H9 (cell line): ENCODE results near the gene LHPP. TPM values are rescaled to one million over a fixed set of nuclear protein-coding genes. Genes with fewer than 3 reads are reported as not detected.
"Not testable (repeated sequence)": the region's sequence is repeated elsewhere in the genome, so short reads cannot be mapped to it uniquely, and the experiment has no call there.

ENCODE experiments used
- DNase-seq: peaks from one replicate; pipeline ENCODE4 v3.0.0-alpha.2; 2017
- H2AFZ ChIP-seq: one replicate; pipeline ENCODE4 v1.6.1; 2013; ENCODE audit warnings: mild to moderate bottlenecking, low read length, control low read depth, moderate library complexity
- H2AK5ac ChIP-seq: 2 replicates; pipeline ENCODE4 v1.6.1; 2013; ENCODE audit warnings: low read length, control low read depth, mixed read lengths; ENCODE audit not compliant: insufficient read length
- H2BK120ac ChIP-seq: one replicate; pipeline ENCODE4 v1.6.1; 2013; ENCODE audit warnings: low read depth, mild to moderate bottlenecking, low read length, control low read depth, inconsistent platforms; ENCODE audit not compliant: poor library complexity, severe bottlenecking
- H2BK12ac ChIP-seq: 2 replicates; pipeline ENCODE4 v1.6.1; 2013; ENCODE audit warnings: low read length, control low read depth, mixed read lengths, low read depth; ENCODE audit not compliant: insufficient read length
- H2BK15ac ChIP-seq: 2 replicates; pipeline ENCODE4 v1.6.1; 2013; ENCODE audit warnings: low read depth, low read length, control low read depth
- H2BK20ac ChIP-seq: one replicate; pipeline ENCODE4 v1.6.1; 2013; ENCODE audit warnings: low read depth, mild to moderate bottlenecking, low read length, control low read depth, inconsistent platforms; ENCODE audit not compliant: poor library complexity, severe bottlenecking
- H2BK5ac ChIP-seq: 2 replicates; pipeline ENCODE4 v1.6.1; 2013; ENCODE audit warnings: low read length, control low read depth, mixed read lengths; ENCODE audit not compliant: insufficient read length
- H3K14ac ChIP-seq: 2 replicates; pipeline ENCODE4 v1.6.1; 2013; ENCODE audit warnings: low read length, control low read depth; ENCODE audit not compliant: insufficient read depth
- H3K18ac ChIP-seq: 2 replicates; pipeline ENCODE4 v1.6.1; 2013; ENCODE audit warnings: low read depth, mild to moderate bottlenecking, mixed read lengths, low read length, control low read depth; ENCODE audit not compliant: insufficient read length
- H3K23ac ChIP-seq: 2 replicates; pipeline ENCODE4 v1.6.1; 2013; ENCODE audit warnings: low read length, control low read depth, mixed read lengths, low read depth; ENCODE audit not compliant: insufficient read length
- H3K23me2 ChIP-seq: 2 replicates; pipeline ENCODE4 v1.6.1; 2013; ENCODE audit warnings: low read depth, mild to moderate bottlenecking, mixed read lengths, low read length, control low read depth; ENCODE audit not compliant: insufficient read length, poor library complexity, severe bottlenecking
- H3K27ac ChIP-seq: 2 replicates; pipeline ENCODE4 v1.5.1; 2013; ENCODE audit warnings: low read length, control low read depth, mixed read lengths, low read depth; ENCODE audit not compliant: insufficient read length
- H3K27me3 ChIP-seq: 2 replicates; pipeline ENCODE4 v1.6.1; 2013; ENCODE audit warnings: low read length, control low read depth, inconsistent platforms; ENCODE audit not compliant: insufficient read depth
- H3K4ac ChIP-seq: 2 replicates; pipeline ENCODE4 v1.6.1; 2013; ENCODE audit warnings: low read depth, mild to moderate bottlenecking, control low read depth, inconsistent platforms, low read length, moderate library complexity
- H3K4me1 ChIP-seq: 2 replicates; pipeline ENCODE4 v1.6.1; 2013; ENCODE audit warnings: low read length, control low read depth, inconsistent platforms; ENCODE audit not compliant: insufficient read depth
- H3K4me2 ChIP-seq: 2 replicates; pipeline ENCODE4 v1.6.1; 2013; ENCODE audit warnings: low read length, control low read depth, mixed read lengths; ENCODE audit not compliant: insufficient read length, insufficient read depth
- H3K56ac ChIP-seq: 2 replicates; pipeline ENCODE4 v1.6.1; 2013; ENCODE audit warnings: low read depth, mild to moderate bottlenecking, mixed read lengths, low read length, control low read depth; ENCODE audit not compliant: insufficient read length
- H3K79me1 ChIP-seq: 2 replicates; pipeline ENCODE4 v1.6.1; 2013; ENCODE audit warnings: low read depth, mild to moderate bottlenecking, moderate library complexity, low read length, control low read depth, inconsistent platforms; ENCODE audit not compliant: insufficient read depth, poor library complexity, severe bottlenecking
- H3K79me2 ChIP-seq: 2 replicates; pipeline ENCODE4 v1.6.1; 2013; ENCODE audit warnings: low read length, control low read depth, inconsistent platforms; ENCODE audit not compliant: insufficient read depth
- H3K9ac ChIP-seq: 2 replicates; pipeline ENCODE4 v1.6.1; 2013; ENCODE audit warnings: low read length, control low read depth, mixed read lengths; ENCODE audit not compliant: insufficient read length; ENCODE audit errors: extremely low read depth
- H3K9me3 ChIP-seq: one replicate; pipeline ENCODE4 v1.6.1; 2013; ENCODE audit warnings: low read depth, low read length, inconsistent platforms; ENCODE audit not compliant: control insufficient read depth
- H3T11ph ChIP-seq: one replicate; pipeline ENCODE4 v1.6.1; 2013; ENCODE audit warnings: mild to moderate bottlenecking, low read length, control low read depth, inconsistent platforms
- H4K20me1 ChIP-seq: one replicate; pipeline ENCODE4 v1.6.1; 2013; ENCODE audit not compliant: control insufficient read depth, insufficient read length, insufficient read depth
- H4K5ac ChIP-seq: 2 replicates; pipeline ENCODE4 v1.6.1; 2013; ENCODE audit warnings: low read depth, mild to moderate bottlenecking, mixed read lengths, low read length, control low read depth; ENCODE audit not compliant: insufficient read length
- H4K8ac ChIP-seq: replicated peaks from 2 replicates; pipeline ENCODE4 v1.6.1; 2013; ENCODE audit warnings: low read length, control low read depth, mixed read lengths, low read depth; ENCODE audit not compliant: insufficient read length
- H4K91ac ChIP-seq: 2 replicates; pipeline ENCODE4 v1.6.1; 2013; ENCODE audit warnings: low read depth, mild to moderate bottlenecking, moderate library complexity, mixed read lengths, low read length, control low read depth; ENCODE audit not compliant: insufficient read length
- H3K27ac Mint-ChIP-seq, 3 experiments: 2 replicates in 2 of 3; 3 replicates in 1 of 3; pipeline ENCODE4 v1.8.0; 2020 to 2021; ENCODE audit warnings: mixed read lengths in 3 of 3, mild to moderate bottlenecking in 1 of 3, moderate library complexity in 1 of 3
- H3K27me3 Mint-ChIP-seq: 2 replicates; pipeline ENCODE4 v1.8.0; 2021; ENCODE audit warnings: low read depth, mild to moderate bottlenecking, moderate library complexity, mixed read lengths
- H3K36me3 Mint-ChIP-seq, 3 experiments: 2 replicates in 2 of 3; 3 replicates in 1 of 3; pipeline ENCODE4 v1.8.0; 2020 to 2021; ENCODE audit warnings: low read depth in 3 of 3, mixed read lengths in 3 of 3; ENCODE audit not compliant: insufficient read depth in 1 of 3
- H3K4me1 Mint-ChIP-seq, 2 experiments: 2 replicates each; pipeline ENCODE4 v1.8.0; 2020; ENCODE audit warnings: mixed read lengths in 2 of 2
- H3K4me3 Mint-ChIP-seq, 2 experiments: 2 replicates in 1 of 2; 3 replicates in 1 of 2; pipeline ENCODE4 v1.8.0; 2020 to 2021; ENCODE audit warnings: mild to moderate bottlenecking in 2 of 2, mixed read lengths in 2 of 2, moderate library complexity in 1 of 2
- H3K9me3 Mint-ChIP-seq, 2 experiments: 2 replicates in 1 of 2; 3 replicates in 1 of 2; pipeline ENCODE4 v1.8.0; 2020; ENCODE audit warnings: mild to moderate bottlenecking in 2 of 2, mixed read lengths in 2 of 2, moderate library complexity in 1 of 2
- CTCF ChIP-seq: fragments of 200-600 bp; sonication (generic); conservative IDR thresholded peaks from 3 replicates; pipeline ENCODE4 v1.8.0; 2021; ENCODE audit warnings: antibody characterized with exemption, mild to moderate bottlenecking
- WGBS: extraction: QIAGEN DNeasy Blood & Tissue Kit; methylation state at CpG from one replicate; pipeline ENCODE4 v1.1.7; 2013; ENCODE audit warnings: missing lambda C conversion rate, low lambda C conversion rate, mixed read lengths; ENCODE audit not compliant: insufficient read length; ENCODE audit errors: extremely low coverage; 5-methylcytosine and 5-hydroxymethylcytosine counted together
- total RNA-seq: library from RNA; stranded (reverse); gene quantifications from 2 replicates; pipeline ENCODE4 v1.2.1, GENCODE V29; 2021

Gene LHPP
- total RNA-seq, 1 experiment from 2014 or later = 29.6 TPM

GRCh38 chr10:124609698-124610097 is 148.1 kb downstream of the LHPP start:
- no peaks in the 10 kb centered on the region for H3K79me2 ChIP-seq
- no peaks in the 10 kb centered on the region for H3K4me1 ChIP-seq
- no peak overlapping the region for H2BK12ac ChIP-seq
- peaks cover 2% of the 10 kb centered on the region; the same call in 1 of the 2 replicates for H3K27me3 Mint-ChIP-seq
- H3K79me1 ChIP-seq = no peaks in the 10 kb centered on the region
- H2BK120ac ChIP-seq = no peak overlapping the region
- no peaks in the 10 kb centered on the region for H3K27me3 ChIP-seq
- peak overlapping the region in 1 of 3 experiments; percentile 66; a peak in 1 of 7 replicates for H3K27ac Mint-ChIP-seq
- no peak overlapping the region for H4K8ac ChIP-seq
- no peak overlapping the region for H3K27ac ChIP-seq
- H3T11ph ChIP-seq = no peak overlapping the region
- H3K4me3 Mint-ChIP-seq = no peak overlapping the region
- no peak overlapping the region for H3K4me2 ChIP-seq
- H3K18ac ChIP-seq = no peak overlapping the region
- no peak overlapping the region for H2BK20ac ChIP-seq
- no peak overlapping the region for H3K56ac ChIP-seq
- no peaks in the 10 kb centered on the region for H3K9me3 ChIP-seq
- no peaks in the 10 kb centered on the region for H3K23me2 ChIP-seq
- H3K4ac ChIP-seq = no peak overlapping the region
- H4K5ac ChIP-seq = no peak overlapping the region
- no peak overlapping the region for H2BK15ac ChIP-seq
- H3K4me1 Mint-ChIP-seq = peaks cover 6 to 16% of the 10 kb centered on the region in 2 experiments
- peaks cover 3% of the 10 kb centered on the region for H4K20me1 ChIP-seq
- no peak overlapping the region for H3K23ac ChIP-seq
- no peaks in the 10 kb centered on the region; a peak in 1 of 7 replicates for H3K36me3 Mint-ChIP-seq
- H3K9ac ChIP-seq = no peak overlapping the region
- H2BK5ac ChIP-seq = no peak overlapping the region
- no peak overlapping the region for H2AFZ ChIP-seq
- H2AK5ac ChIP-seq = no peak overlapping the region
- WGBS = no CpG with 5 or more reads among the region's 11 CpGs
- no peak for DNase-seq
- TF ChIP-seq CTCF = no peak
- no peaks in the 10 kb centered on the region for H3K9me3 Mint-ChIP-seq
- no peak overlapping the region for H4K91ac ChIP-seq
- H3K14ac ChIP-seq = no peak overlapping the region; the same call in 1 of the 2 replicates

GRCh38 chr10:124610186-124610585 is 148.6 kb downstream of the LHPP start:
- not testable (repeated sequence) for H3K79me2 ChIP-seq

More at GRCh38 chr10:124610186-124610585, 148.6 kb downstream of the LHPP start:
- H3K79me1 ChIP-seq, H3K4me2 ChIP-seq, H3K27me3 ChIP-seq, H2BK12ac ChIP-seq, H2BK20ac ChIP-seq, H3K56ac ChIP-seq, H3K4me3 Mint-ChIP-seq, H3K27ac ChIP-seq, H2BK120ac ChIP-seq, H2AFZ ChIP-seq, H4K5ac ChIP-seq, H3K4ac ChIP-seq, H2AK5ac ChIP-seq, H3K4me1 ChIP-seq, H2BK5ac ChIP-seq, H3K36me3 Mint-ChIP-seq, H3T11ph ChIP-seq, H3K9me3 Mint-ChIP-seq, H3K27me3 Mint-ChIP-seq, H3K9ac ChIP-seq, H3K18ac ChIP-seq, H3K23ac ChIP-seq, DNase-seq, H3K14ac ChIP-seq, H3K23me2 ChIP-seq, H4K8ac ChIP-seq, H2BK15ac ChIP-seq, H3K27ac Mint-ChIP-seq, H3K9me3 ChIP-seq, H4K91ac ChIP-seq, H4K20me1 ChIP-seq: not testable (repeated sequence)
- WGBS = no CpG with 5 or more reads among the region's 19 CpGs
- H3K4me1 Mint-ChIP-seq = peaks cover 8 to 19% of the 10 kb centered on the region in 2 experiments
